ENCODE results near the gene FHAD1.
"Not testable (repeated sequence)": the region's sequence is repeated elsewhere in the genome, so short reads cannot be mapped to it uniquely, and the experiment has no call there.

The FHAD1 gene

GRCh38 chr1:15425521-15425920 lies 178.5 kb downstream of the FHAD1 start:
- no peak for DNase-seq

- no peak for DNase-seq
These were observed 178.9 kb downstream of the FHAD1 start for GRCh38 chr1:15425958-15426357.

GRCh38 chr1:15426492-15427279 lies 179.7 kb downstream of the FHAD1 start:
- no peak for DNase-seq

- DNase-seq: no peak
These were observed 180.2 kb downstream of the FHAD1 start for GRCh38 chr1:15427280-15427666.

GRCh38 chr1:15428252-15428651 lies 181.2 kb downstream of the FHAD1 start:
- not testable (repeated sequence) for DNase-seq

GRCh38 chr1:15428815-15429435 lies 181.9 kb downstream of the FHAD1 start:
- no peak for DNase-seq

GRCh38 chr1:15429701-15430149 lies 182.7 kb downstream of the FHAD1 start:
- DNase-seq: no peak

GRCh38 chr1:15430787-15431570 lies 184.0 kb downstream of the FHAD1 start:
- DNase-seq: no peak

GRCh38 chr1:15431571-15431948 lies 184.5 kb downstream of the FHAD1 start:
- DNase-seq: no peak

- no peak for DNase-seq
These were observed 185.3 kb downstream of the FHAD1 start for GRCh38 chr1:15432324-15432723.

GRCh38 chr1:15433471-15433870 lies 186.4 kb downstream of the FHAD1 start:
- DNase-seq: no peak

GRCh38 chr1:15434739-15435138 lies 187.7 kb downstream of the FHAD1 start:
- not testable (repeated sequence) for DNase-seq

GRCh38 chr1:15435239-15436077 lies 188.4 kb downstream of the FHAD1 start:
- DNase-seq: no peak

GRCh38 chr1:15436881-15437442 lies 189.9 kb downstream of the FHAD1 start:
- DNase-seq: no peak

- DNase-seq: no peak
These were observed 192.3 kb downstream of the FHAD1 start for GRCh38 chr1:15439325-15439724.

- no peak for DNase-seq
These were observed 193.3 kb downstream of the FHAD1 start for GRCh38 chr1:15440357-15440756.

- no peak for DNase-seq
These were observed 194.2 kb downstream of the FHAD1 start for GRCh38 chr1:15441247-15441646.

- DNase-seq: no peak
These were observed 195.1 kb downstream of the FHAD1 start for GRCh38 chr1:15442119-15442518.

- no peak for DNase-seq
These were observed 195.7 kb downstream of the FHAD1 start for GRCh38 chr1:15442759-15443158.

GRCh38 chr1:15443281-15443680 lies 196.3 kb downstream of the FHAD1 start:
- DNase-seq: no peak

- no peak for DNase-seq
These were observed 197.7 kb downstream of the FHAD1 start for GRCh38 chr1:15444468-15445389.

All from NCI-H187 treated with DMSO at 0.1 percent for 48 hours (cell line).